LoVo (cell line): ENCODE data around the gene MEGF11.

ENCODE experiments used
- DNase-seq: peaks from one replicate; pipeline ENCODE4 v3.0.0-alpha.2; 2016; ENCODE audit warnings: low spot score

The MEGF11 gene

DNA sequence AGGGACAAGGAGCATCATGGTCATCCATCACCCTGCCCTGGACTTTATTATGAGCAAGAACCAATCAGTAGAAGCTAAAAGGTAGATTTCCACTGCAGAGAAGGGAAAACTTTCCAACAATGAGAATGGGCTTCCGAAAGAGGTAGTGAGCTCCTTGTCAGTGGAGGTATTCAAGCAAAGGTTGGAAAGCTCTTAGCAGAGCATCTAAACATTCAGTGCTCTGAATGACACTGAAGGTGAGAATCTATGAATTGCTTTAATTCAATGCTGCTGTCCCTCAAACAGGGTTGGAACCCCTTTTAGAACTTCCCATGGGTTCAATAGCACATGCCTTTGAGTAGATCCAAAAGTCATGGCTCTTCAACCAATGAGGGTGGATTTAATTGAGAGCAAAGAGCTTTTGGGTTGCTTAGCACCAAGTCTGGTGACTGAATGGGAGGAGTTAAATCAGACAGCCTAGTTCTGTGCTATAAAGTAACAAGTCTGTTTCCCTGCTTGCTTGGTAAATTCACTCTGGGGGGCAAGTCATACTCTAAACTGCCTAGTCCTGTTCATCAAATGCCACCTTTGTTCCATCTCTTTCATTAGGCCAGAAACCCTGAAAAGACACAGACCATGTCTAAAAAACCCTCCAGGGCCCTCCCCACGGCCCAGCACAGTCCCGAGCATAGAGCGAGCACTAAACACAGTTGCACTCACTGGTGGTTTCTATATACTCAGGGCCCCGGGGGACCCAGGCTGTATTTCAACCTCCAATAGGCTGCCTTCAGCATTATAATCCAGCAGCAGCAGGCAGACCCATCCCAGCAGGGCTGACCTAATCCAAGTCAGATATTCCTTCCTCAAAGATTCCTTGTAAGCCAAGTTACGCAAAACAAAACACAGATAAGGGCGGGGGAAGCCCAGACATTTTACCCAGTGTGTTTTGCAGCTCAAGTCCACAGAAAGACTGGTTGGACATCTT lies 161.2 kb downstream of the MEGF11 start:
- DNase-seq, result no peak

DNA sequence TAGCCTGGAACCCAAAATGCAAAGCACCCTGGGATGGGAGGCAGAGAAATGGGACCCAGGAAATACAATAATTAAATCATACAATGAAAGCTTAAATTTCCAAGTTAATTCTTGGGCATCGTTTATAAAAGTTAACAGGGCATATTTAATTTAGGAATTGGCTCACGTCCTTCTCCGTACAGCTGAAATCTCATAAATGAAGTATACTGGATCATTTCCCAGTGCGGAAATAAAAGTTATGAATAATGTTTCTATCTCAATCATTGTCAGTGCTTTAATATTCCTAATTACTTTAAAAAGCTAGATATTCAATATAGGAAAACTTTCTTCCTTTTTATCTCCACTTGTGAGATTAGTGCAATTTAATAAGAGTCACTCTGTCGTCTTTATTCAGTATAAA lies 164.0 kb downstream of the MEGF11 start:
- no peak for DNase-seq

DNA sequence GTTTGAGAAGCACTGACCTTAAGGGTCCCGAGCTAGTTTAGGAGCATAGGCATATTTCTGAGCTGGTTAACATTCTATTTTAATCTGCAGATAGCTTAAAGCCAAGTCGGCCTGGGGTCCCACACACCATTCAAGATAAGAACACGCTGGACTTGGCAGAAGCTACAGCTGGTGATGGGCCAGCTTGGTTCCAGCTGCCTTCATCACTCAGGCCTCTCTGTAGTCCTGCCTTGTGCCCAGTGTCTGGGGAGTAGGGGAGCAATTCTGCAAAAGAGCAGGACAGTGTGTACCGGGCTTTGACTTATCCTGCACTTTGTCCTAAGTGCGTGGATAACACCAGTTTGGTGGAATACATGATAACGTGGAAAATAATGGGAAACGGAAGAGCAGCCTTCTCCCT lies 164.5 kb downstream of the MEGF11 start:
- DNase-seq, result no peak

DNA sequence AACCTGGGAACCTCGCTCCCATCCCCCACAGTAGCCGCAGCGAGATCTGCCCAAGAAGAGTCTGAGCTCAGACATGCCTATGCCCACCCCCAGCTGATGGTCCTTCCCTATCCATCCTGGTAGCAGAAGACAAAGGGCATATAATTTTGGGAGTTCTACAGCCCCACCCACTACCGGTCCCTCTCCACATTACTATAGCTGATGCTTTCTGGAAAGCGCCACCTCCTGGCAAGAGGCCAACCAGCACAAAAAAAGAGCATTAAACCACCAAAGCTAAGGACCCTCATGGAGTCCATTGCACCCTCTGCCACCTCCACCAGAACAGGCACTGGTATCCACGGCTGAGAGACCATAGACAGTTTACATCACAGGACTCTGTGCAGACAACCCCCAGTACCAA lies 168.4 kb downstream of the MEGF11 start:
- DNase-seq, result no peak

DNA sequence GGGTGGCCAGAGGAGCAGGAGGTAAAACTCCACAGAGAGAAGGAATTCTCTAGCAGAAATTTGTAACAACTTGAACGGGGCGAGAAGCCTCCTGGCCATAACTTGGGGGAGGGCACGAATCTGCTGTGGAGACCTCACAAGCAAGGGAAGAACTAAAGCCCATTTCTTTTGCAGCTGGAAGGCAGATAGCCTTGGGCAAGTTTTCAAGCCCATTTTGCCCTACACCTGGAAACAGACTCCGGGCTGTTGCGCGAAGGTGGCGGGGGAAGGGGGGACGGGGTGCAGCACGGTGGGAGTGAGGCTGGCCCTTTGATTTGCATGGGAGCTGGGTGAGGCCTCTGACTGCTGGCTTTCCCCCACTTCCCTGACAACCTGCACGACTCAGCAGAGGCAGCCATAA lies 168.8 kb downstream of the MEGF11 start:
- DNase-seq, result no peak

DNA sequence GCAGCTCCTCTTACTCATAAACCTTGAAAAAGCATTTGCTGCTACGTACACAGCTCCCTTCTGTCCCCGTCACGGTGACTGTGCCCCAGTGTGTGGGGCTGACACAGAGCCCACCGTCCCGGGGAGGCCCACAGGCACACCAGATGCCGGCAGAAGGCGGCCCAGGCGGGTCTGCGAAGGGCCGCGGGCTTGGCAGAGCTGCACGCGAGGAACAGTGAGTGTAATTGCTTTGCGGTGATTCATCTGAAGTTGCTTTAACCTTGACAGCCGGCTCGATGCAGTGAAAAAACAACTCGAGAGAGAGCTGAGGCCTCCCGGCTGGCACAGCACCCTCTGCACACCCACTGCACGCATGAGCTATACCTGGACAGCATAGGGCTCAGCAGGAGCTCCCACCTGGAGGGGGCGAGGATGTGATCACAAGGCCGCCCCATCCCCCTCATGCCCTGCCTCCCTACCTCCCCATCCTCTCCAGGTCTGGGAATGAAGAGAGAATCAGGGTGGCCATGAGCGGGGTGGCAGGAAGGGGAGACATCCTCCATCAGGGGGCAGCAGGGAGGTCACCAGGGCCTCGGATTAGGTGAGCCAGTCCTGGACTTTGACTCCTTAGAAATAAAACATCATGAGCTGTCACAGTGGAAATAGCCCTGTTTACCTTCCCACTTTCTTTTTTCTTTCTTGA lies 172.7 kb downstream of the MEGF11 start:
- DNase-seq, result peak; percentile 53

DNA sequence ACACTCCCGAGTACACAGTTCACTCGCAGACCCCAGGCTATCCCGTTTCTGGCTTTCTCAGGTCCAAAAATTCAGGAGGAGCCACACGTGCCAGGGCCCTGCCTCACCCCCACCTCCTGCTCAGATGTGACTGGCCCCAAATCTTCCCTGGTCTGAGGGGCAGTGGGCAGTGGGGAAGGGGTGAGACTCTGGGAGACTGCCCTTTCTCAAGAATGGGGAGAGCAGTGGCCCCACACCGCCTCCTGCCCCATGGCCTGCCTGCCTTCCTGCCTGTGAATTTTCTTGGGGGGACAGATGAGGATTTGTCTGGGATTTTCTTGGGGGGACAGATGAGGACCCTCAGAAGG lies 174.6 kb downstream of the MEGF11 start:
- DNase-seq, result no peak

DNA sequence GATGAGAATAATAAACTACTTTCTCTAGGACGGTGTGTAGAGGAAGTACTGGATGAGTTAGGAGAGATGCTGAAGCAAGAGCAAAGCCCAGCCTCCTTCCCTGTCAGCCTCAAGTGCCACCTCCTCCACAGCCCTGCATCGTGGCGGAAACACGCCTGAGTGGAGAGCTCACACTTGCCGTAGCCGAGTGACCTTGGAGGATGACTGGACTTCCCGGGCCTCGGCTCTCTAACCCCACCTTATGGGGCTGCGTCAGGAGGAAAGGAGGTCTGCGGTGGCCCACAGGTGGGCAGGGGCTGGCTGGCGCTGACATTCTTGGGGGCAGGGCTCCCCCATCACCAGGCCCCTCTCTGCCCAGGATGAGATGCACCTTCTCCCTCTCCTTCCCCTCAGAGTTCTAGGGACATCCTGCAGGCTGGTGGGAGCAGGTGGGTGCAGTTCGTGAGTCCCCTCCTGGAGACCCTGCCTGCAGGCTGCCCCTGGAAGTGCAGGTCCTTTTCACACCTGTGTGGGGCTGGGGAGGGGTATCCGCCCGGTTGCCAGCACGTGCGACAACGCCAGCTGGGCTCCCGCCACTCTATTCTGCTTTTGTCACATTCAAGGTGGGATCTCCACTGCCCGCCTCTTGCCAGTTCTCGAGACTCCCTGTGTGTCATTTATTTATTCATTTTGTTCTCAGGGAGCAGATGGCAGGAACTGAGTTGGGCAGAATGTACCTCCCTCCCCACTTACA lies 175.2 kb downstream of the MEGF11 start:
- DNase-seq, result no peak

DNA sequence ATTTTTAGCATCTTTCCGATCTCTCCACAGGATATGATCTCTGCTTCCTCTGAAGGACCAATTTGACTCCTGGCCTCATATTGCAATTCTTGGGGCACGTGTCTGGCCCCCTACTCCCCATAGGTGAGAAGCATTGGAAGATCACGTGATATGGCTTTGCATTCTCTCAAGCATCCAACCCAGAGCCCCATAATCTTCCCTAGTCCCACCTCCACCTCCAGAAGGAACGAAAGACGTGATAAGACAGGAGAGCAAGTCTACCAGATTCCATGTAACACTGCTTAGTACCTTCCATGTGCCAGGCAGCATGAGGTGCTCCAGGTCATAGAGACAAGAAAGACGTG lies 176.3 kb downstream of the MEGF11 start:
- no peak for DNase-seq

DNA sequence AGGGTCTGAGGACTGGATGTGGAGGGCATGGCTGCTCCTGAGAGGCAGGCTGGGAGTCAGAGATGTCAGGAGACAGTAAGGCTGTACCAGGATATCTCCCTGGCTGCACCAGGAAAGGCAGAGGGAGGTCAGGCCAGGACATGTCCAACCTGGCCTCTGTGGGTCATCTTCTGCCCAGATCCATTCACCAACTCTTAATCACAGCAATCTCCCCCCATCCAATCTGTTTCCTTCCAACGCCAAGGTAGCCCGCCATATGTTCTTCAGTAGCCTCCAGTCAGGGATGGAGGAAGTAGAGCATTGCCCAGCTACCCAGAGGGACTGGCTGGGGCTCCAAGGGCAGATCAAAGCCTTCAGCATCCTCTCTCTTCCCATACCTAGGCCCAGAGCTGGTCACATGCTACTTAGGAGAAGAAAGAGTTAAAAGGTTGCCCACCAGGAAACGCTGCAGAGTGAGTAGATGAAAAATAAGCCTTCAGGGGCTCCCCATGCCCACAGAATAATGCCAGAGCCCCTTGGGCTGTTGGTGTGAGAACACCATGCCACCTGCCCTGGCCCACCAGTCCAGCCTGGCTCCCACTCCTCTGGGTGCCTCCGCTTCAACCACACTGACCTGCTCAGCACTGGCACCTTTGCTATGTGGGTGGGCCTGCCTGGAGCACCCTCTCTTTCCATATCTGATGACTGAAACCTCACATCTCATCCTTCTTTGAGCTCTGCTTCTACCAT lies 176.8 kb downstream of the MEGF11 start:
- DNase-seq, result no peak

DNA sequence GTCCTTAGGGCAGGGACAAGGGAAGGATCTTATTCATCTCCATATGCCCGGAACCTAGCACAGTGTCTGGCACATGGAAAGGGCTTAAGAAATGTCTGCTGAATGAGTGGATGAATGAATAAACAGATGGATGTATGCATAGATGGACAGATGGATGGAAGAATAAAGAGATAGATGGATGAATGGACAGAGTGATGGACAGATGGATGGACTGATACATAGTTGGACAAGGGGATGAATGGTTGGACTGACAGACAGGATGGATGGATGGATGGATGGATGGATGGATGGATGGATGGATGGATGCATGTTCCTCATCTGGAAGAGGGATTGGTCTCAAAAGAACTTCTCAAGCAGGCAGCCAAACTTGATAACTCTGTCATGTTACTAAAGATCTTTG lies 177.6 kb downstream of the MEGF11 start:
- DNase-seq, result no peak

DNA sequence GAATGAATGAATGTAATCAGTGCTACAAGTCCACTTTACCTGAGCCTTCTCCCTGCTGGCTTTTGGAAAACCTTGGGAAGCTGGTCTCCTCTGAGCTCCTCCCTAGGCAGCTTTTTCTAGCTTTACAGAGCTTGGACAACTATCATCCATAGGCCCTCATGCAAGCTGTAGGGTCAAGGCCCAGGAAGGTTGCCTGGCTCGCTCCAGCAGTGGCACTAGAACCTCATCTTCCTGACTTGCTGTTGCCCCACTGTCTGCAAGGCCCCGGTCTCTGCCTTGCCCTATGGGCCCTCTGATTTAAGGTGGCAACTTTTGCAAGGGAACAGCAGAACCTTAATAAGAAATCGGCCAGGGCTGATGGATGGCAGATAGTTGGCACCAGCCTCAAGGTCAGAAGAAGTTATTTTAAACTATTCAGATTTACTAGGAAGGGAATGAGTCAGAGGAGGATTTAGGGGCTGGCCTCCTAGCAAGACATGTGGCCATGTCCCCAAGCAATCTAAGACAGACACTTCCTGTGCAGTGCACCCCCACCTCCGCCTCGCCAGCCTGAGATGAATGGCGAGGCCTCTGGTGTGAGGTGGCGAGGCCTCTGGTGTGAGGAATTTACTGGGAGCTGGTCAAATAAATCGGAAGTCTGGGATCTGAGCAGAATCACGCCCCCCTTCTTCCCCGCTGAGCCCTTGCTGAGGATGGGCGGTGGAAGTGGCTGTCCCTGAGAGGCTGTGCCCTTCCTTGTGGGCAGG lies 180.8 kb downstream of the MEGF11 start:
- no peak for DNase-seq

DNA sequence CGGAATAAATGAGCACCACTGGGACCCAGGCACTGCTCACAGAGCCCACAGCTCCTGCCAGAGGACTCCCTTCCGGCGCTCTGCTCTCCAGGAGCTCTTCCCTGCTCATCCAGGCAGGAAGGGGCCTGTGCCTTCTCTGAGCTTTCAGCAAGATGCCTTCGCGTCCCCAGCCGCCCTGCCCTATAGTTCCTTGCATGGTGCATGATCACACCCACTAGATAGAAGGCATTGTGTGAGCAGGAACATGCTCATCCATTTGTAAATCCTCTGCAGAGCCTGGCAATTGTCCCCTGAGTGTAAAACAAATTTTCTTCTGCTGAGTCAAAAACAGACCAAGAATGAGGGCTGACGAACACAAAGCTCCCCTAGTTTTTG lies 181.6 kb downstream of the MEGF11 start:
- no peak for DNase-seq

DNA sequence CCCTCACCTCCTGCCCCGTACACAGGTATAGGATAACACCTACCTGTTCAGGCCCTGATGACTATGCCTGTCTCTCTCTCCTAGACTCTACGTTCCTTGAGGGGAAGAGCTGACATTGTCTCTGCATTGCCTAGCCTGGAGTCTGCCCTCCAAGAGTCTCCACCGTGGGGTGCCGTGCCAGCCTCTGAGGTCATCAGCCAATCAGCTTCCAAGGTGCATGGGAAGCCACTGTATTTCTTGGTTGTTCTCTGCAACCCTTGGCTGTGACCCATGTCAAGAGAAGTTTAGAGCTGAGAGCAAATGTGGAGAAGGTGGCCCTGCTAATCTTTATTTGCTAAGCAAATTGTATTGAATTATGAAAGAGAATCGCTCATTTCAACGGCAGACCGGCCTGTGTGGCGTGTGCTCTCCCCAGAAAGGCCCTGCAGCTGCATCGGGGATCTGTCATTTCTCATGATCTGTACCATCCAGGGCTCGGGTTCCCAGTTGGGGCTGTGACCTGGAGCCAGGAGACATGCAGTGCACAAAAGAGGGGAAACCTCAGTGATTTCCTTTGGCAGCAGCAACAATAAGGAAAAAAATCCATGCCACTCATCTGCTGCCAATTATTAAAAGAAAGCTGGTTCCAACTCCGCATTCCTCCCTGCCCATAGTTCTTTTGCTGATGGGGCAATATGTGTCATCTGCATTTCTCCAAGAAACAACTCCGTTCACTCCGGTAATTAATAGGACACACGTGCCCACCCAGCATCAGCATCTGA lies 182.2 kb downstream of the MEGF11 start:
- no peak for DNase-seq

DNA sequence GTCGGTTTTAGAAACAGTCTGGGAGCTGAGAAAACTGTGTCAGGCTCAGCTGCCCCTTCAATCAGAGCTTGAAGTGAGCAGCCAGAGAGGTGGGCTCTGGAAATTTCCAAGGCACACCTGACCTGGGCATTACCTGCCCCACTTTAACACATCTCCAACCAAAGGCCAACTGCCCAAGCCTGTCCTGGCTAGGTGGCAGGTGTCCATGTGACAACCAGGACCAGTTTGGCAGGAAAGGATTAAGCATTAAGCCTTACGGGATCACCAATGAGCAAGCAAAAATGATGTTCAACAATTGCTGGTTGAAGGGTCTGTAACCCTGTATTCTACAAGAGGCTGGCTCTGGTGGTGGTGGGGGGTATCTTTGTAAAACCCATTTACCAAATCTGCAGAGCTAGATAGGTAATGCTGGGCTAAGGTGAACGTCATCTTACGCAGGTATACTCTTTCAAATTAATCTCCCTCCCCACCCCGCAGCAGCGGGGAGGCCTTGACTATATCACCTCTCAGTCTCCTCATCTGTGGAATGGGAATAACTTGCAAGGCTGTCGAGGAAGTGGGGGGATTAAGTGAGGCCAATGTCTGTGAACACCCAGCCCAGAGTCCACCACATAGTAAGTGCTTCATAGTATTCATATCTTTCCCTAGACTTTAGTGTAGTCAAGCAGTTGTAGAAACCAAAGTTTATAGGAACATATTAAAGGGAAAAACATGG lies 183.2 kb downstream of the MEGF11 start:
- DNase-seq, result no peak

DNA sequence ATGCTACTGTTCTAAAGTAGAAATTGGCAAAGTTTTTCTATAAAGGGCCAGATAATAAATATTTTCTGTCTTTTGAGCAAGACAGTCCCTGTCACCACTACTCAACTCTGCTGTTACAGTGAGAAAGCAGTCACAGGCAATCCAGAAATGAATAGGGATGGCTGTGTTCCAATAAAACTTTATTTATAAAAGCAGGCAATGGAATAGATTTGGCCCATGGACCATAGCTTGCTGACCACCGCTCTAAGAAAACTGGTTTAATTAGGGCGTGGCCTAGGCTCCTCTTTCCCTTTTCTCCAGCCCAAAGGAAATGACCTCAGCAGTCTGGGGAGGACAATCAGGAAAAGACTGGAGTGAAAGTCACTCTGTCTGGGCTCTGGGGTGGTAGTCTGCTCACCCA lies 183.8 kb downstream of the MEGF11 start:
- no peak for DNase-seq

DNA sequence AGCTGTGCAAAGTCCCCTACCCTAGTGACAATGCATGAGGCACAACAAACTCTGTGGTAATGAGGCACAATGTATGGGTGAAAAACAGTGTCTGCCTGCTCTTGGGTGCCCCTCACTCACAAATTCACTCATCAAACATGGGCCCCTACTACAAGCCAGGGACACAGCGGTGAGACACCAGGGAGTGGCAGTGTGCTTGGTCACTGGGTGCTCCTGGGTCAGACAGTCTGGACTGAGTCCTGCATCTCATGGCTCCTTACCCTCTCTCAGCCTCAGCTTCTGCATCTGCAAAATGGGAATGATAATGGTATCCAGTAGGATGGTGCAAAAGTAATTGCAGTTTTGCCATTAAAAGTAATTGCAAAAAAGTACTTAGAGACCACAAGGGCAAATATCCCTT lies 184.7 kb downstream of the MEGF11 start:
- no peak for DNase-seq

DNA sequence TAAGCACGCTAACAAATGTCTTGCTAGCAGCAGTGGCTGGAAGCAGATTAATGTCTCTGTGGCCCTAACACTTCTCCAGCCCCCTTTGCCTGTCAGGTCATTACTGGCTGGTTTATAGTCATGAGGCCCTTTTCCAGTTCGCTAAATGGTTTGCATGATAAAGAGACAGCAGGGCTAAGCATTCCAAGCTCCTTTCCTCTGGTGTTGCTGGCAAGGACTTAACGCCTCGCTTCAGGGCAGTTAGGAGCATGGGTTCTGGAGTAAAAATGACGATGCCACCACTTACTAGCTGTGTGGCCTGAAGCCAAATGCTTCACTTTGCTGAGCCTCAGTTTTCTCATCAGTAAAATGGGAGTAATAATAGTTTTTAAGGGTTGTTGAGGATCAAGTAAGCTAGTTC lies 185.9 kb downstream of the MEGF11 start:
- DNase-seq, result no peak

DNA sequence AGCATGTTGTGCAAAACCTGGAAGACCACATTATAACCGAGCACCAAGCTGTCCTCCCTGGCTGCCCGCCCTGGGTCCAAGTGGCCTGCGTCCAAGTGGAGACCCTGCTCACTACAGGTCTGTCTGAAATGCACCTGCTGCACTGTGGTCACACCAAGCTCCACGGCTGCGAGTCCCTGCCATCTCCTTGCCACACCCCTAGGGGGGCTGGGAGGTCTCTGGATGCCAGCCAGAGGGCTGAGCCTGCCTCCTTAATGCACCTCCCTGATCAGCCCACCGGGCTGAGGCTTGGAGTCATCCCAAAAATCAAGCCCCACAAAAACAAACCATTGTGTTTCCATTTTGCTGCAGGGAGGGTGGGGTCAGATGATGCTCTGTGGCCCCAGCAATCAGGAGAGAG lies 187.1 kb downstream of the MEGF11 start:
- no peak for DNase-seq

DNA sequence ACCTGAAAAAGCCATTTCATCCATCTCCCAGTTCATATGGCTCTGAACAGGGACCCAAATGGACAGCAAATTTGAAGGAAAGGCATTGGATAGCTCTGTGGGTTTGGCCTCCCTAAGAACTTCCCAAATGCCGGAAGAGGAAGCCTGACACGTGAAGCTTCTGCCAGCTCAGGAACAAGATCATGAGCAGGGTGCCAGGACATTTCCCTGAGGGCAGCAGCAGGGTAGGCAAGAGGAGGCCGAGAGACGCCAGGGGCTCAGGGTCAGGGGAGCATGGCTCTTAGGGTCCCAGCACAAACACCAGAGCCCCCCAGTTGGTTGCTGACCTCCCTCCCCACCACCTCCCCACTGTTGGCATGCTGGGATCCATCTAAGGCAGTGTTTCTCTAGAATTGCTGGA lies 187.5 kb downstream of the MEGF11 start:
- no peak for DNase-seq
